HS-27A (cell line): ENCODE measurements around the gene RARRES1.

Experiments used
- DNase-seq: peaks from one replicate; pipeline ENCODE4 v3.0.0-alpha.2; 2012; ENCODE audit warnings: low read depth, missing footprints

Gene RARRES1

DNA sequence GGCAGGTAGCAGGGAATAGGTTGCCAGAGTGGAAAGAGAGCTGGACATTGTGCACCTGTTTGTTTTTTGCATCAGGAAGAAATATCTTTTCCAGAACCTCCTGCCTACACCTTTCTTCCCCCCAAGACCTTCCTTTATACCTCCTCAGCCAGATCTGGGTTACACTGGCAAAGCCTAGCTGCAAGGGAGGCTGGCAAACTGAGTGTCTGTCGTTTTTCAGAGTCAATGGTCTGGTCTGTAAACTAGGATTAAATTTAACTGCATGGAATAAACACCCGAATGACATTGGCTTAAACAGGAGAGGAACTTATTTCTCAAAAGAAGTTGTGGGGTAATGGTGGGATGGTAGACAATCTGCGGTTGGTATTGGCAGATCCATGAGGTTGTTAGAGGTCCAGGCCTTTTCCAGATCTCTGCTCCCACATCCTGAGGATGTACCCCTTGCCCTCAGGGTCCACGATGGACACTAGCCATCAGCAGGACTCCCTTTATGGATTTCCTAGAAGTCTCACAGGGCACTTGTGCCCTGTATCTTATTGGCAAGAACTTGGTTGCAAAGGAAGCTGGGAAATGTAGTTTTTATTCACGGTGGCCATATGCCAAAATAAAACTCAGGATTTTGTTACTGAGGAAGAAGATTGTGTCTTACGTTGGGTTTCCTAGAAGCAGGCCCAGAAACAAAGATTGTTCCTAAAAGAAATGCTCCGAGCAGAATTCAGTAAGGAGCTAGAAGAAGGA, 3.2 kb upstream of the RARRES1 start:
- no peak for DNase-seq

GRCh38 chr3:158733656-158734055, 1.4 kb upstream of the RARRES1 start:
- DNase-seq = no peak

DNA sequence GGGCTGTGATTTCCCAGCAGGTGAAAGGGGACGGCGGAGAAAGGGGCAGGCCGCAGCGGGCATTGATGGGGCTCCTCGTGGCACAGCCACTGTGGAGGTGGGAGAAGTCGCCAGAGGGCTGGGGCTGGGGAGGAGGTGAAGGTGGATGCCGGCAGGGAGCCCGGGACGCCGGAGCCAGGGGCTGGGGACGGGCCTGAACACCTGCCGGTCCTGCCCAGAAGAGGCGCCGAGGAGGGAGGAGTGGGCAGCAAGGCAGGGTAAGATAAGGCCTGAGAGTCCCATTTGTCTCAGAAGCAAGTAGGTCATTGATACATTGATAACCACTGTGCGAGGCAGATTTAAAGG, 571 bp upstream of the RARRES1 start:
- DNase-seq = no peak

GRCh38 chr3:158731486-158731885, 771 bp downstream of the RARRES1 start:
- no peak for DNase-seq

GRCh38 chr3:158728851-158729250, 3.4 kb downstream of the RARRES1 start:
- DNase-seq = no peak

GRCh38 chr3:158728061-158728377, 4.2 kb downstream of the RARRES1 start:
- no peak for DNase-seq

DNA sequence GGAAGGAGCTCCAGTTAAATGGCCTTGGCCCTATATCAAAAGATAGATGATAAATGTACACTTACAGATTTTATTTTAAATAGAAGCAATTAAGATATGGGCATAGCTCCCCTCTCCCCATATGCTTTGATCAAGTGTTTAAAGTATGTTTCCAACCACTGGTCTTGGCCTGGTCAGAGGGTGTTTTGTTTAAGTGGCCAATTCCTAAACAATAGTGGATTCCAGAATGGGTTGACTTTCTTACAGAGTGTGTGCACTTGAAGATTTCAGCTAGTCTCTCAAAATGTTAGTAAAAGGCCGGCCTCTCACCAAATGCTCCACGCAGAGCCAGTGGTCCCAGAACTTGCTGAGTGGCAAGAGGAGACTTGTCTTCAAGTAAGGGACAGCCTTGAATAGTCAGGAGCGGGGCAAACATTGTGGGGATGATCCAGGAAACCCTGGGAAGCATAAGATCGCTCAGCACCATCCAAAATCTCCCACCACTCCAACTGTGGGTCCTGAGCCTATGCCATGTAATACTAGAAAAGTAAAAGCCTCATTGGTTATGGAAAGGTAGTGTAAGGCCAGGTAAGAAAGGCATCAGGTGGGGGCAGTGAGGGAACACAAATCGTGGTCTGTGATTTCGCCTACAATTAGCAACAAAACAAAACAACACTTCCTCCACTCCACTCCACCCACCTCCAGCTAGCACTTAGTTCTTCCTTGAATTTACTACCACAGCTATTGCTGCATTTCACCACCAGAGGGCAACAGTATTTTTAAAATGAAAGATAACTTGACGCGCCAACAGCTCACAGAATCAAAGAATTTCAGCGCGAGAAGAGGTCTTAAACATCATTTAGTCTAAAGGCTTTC, 4.8 kb downstream of the RARRES1 start:
- no peak for DNase-seq

- peak; percentile 83 for DNase-seq
These were observed 6.8 kb downstream of the RARRES1 start for GRCh38 chr3:158725348-158726011.

DNA sequence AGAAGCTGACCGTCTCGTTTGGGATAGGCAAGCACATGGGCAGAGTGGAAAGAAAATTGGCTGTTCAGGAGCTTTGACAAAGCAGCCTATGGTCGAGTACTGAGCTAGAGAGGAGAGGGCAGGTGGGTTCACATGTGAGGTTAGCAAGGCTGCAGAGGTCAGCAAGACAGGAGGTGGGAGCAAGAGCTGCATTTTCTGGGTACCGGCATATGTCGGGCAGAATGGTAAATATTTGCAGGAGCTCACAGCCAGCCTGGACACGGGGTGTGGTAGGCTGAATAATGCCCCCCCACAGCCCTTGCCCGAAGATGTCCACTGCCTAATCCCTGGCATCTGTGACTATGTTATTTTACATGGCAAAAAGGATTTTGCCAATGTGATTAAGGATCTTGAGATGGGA, 8.3 kb downstream of the RARRES1 start:
- DNase-seq = no peak

- no peak for DNase-seq
These were observed 10.1 kb downstream of the RARRES1 start for GRCh38 chr3:158722108-158722507.

DNA sequence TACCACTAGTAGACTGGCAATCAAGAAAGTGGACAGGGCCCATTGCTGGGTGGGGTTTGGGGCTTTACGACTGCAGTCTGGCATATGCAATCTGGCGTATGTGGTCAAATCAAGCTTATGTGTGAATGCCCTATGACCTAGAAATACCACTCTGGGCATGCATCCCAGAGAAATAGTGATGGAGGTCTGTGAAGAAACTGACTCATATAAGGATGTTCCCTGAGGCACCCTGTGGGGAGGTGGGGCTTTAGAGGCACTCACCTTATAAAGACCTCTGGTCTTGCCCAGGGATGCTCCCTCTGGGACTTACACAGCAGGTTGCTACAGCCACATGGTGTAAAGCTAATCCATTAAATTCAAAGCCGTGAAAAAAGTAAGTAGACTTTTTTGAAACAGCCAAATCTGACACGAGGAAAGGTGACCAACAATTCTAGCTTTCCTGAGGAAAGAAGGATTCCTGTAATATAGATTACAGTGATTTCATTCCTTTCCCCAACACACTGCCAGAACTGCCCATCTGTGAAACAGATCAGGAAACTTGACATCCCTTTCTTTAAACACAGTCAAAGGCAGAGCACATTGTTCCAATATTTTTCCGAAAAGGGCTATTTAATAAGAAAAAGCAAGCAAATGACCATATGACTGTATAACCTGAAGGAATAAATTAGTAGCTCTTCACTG, 13.6 kb downstream of the RARRES1 start:
- peak; percentile 83 for DNase-seq

GRCh38 chr3:158717576-158717975, 14.7 kb downstream of the RARRES1 start:
- no peak for DNase-seq

DNA sequence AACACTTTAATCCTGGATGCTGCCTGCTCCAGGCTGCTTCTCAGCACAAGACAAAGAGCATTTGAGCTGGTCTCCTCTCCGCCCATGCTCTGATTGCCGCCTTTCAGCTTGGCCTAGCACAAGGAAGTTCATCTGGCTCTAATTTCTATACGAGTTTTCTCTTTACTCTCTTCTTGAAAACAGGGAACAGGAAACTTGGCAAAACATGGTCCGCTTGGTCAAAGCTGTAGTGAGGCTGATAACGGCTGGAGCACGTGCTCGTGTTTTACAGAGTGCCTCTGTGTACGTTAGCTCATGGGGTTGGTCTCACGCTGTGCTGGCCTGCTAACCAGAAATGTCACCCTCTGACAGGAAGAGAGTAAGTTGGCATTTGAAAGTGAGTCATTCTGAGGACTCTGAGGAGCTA, 19.2 kb downstream of the RARRES1 start:
- DNase-seq = no peak

DNA sequence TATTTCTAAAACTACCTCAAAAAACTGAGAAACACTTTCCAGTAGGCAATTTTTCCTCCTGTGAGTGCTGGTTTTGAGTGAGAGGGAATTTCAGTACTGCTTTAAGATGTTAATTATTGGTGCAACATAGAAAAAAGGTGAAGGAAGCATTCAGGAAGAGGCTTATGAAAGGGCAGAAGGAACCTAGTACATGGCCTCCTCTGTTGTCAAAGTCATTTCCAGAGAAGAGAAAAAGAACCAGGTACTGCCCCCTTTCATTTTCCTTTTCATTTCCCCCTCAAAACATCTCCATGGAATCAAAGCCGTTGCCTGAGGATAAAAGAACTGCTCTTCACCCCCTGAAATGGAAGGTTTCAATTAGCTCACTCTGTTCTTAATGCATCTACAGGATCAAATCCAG, 19.8 kb downstream of the RARRES1 start:
- no peak for DNase-seq

- DNase-seq = peak; percentile 59
These were observed 20.4 kb downstream of the RARRES1 start for GRCh38 chr3:158711886-158712285.

GRCh38 chr3:158710601-158711000, 21.7 kb downstream of the RARRES1 start:
- DNase-seq = no peak

DNA sequence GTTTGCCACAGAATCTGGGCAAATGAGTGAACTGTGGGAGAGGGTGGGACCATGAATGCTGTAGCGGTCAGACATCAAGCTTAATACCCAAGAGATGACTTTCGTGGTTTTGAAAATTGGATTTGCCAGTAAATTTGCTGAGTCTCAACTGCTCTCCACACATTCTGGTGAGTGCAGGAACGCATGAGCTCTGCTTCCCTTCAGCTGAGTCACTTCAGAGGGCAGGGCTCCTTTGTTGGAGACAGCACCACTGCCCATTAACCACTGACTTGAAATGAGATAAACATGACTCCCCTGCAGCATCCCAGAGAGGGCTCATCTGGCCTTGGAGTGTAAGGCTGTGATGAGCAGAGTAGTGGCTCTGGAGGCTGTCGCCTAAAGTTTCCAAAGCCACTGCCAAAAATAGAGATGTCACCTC, 22.6 kb downstream of the RARRES1 start:
- DNase-seq = peak; percentile 93

DNA sequence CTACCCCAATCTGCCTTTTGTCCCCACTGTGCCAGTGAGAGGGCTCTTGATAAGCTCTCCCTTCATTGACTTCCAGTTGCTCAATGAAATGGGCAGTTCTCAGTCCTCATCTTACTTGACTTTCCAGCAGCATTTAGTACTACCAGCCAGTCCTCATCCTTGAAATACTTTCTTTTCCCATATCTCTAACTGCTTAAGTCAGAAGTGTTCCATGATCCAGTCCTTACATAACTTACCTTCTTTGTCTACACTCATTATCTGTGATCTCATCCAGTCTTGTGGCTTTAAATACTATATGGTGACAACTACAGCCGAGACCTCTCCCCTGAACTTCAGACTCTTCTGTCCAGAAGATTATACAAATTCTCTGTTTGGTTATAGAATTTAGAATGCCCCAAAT, 28.7 kb downstream of the RARRES1 start:
- no peak for DNase-seq

- DNase-seq = peak; percentile 62
These were observed 29.3 kb downstream of the RARRES1 start for GRCh38 chr3:158702815-158703481.

DNA sequence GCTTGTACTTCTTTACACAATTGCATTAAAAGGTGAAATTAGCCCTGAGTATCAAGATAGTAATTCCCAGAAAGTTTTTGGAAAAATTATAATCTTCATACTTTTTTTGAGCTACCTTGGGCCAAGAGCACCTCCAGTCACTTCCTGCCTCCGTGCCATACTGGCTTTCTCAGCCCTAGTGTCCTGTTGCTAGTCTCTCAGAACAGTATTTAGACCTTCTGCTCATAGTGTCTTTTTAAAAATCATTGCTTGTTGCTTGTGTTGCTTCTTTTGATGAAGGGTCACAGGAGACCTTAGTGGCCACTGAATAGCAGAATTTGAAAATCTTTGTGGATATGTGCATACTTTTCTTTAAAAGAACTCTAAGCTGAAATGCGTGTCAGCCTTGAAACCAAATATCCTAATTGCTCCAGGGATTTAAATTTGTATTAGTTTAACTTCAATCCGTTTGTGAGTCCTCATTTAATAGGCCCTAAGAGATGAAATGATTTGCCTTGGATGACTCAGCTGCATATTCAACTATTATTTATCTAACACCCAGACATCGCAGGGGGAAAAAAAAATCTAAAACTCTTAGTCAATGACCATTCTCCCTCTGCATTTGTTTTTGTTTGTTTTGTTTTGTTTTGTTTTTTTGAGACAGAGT, 30.7 kb downstream of the RARRES1 start:
- no peak for DNase-seq

DNA sequence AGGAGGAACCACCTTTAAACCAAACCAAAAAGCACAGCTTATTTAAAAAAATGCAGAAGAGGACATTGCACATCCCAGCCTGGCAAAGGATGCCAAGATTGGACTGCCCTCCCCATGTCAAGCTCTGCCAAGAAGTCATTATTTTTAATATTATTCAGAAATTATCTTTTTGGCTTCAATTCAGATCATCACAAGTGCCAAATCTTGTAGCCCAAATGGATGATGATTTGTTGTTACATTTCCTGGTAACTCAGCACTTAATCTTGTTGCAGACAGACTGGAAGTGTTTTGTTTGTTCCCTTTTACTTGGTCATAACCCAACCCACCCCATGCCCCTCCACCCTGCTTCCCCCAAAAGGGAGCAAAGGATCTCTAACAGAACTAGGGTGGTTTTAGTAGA, 31.7 kb downstream of the RARRES1 start:
- DNase-seq = no peak
